Karpas-422 (cell line): ENCODE measurements around the gene GASK1B. TPM values are rescaled to one million over a fixed set of nuclear protein-coding genes. Genes with fewer than 3 reads are reported as not detected.

Experiments used
- DNase-seq: peaks from one replicate; pipeline ENCODE4 v3.0.0-alpha.2; 2015
- H2AFZ ChIP-seq: fragments of 200-600 bp; sonication (generic); 2 replicates; pipeline ENCODE4 v1.6.1; 2014; ENCODE audit warnings: antibody characterized with exemption, low read length, mixed read lengths
- H3K27ac ChIP-seq: fragments of 200-600 bp; sonication (generic); 2 replicates; pipeline ENCODE4 v1.5.1; 2014; ENCODE audit warnings: mild to moderate bottlenecking, low read length, moderate library complexity
- H3K27me3 ChIP-seq: fragments of 200-600 bp; sonication (generic); 2 replicates; pipeline ENCODE4 v1.6.1; 2014; ENCODE audit warnings: low read length, mixed read lengths
- H3K36me3 ChIP-seq: fragments of 200-600 bp; sonication (generic); 2 replicates; pipeline ENCODE4 v1.6.1; 2014; ENCODE audit warnings: low read length, mixed read lengths; ENCODE audit not compliant: insufficient read depth
- H3K4me1 ChIP-seq: fragments of 200-600 bp; sonication (generic); 2 replicates; pipeline ENCODE4 v1.6.1; 2014; ENCODE audit warnings: mild to moderate bottlenecking, low read length, mixed read lengths
- H3K4me2 ChIP-seq: fragments of 200-600 bp; sonication (generic); 2 replicates; pipeline ENCODE4 v1.6.1; 2014; ENCODE audit warnings: low read length, low read depth, mild to moderate bottlenecking; ENCODE audit not compliant: poor library complexity, severe bottlenecking
- H3K4me3 ChIP-seq: fragments of 200-600 bp; sonication (generic); 2 replicates; pipeline ENCODE4 v1.5.1; 2014; ENCODE audit warnings: mild to moderate bottlenecking, antibody characterized with exemption, low read length, mixed read lengths
- H3K79me2 ChIP-seq: fragments of 200-600 bp; sonication (generic); 2 replicates; pipeline ENCODE4 v1.6.1; 2014; ENCODE audit warnings: mild to moderate bottlenecking, low read length, mixed read lengths
- H3K9ac ChIP-seq: fragments of 200-600 bp; sonication (generic); 2 replicates; pipeline ENCODE4 v1.6.0; 2014; ENCODE audit warnings: low read length
- H3K9me2 ChIP-seq: fragments of 200-600 bp; sonication (generic), shearing (Covaris generic); replicated peaks from 2 replicates; pipeline ENCODE4 v1.6.0; 2014; ENCODE audit warnings: mild to moderate bottlenecking, low read length, moderate library complexity; ENCODE audit not compliant: insufficient read depth
- H3K9me3 ChIP-seq: fragments of 300-700, 200-600 bp; sonication (generic); 2 replicates; pipeline ENCODE4 v1.6.1; 2014; ENCODE audit warnings: low read length, mixed read lengths
- H4K20me1 ChIP-seq: fragments of 200-600 bp; sonication (generic); 2 replicates; pipeline ENCODE4 v1.6.1; 2014; ENCODE audit warnings: mild to moderate bottlenecking, antibody characterized with exemption, low read length, low read depth; ENCODE audit not compliant: insufficient read depth
- total RNA-seq: library from RNA; depleted of rRNA; stranded (reverse); fragments of >200 nt; shearing (Covaris generic); gene quantifications from 2 replicates; pipeline ENCODE4 v1.2.3, GENCODE V29; 2014; ENCODE audit warnings: low replicate concordance; rRNA removed

GASK1B gene
- total RNA-seq, 1 experiment from 2014 or later: not detected

DNA sequence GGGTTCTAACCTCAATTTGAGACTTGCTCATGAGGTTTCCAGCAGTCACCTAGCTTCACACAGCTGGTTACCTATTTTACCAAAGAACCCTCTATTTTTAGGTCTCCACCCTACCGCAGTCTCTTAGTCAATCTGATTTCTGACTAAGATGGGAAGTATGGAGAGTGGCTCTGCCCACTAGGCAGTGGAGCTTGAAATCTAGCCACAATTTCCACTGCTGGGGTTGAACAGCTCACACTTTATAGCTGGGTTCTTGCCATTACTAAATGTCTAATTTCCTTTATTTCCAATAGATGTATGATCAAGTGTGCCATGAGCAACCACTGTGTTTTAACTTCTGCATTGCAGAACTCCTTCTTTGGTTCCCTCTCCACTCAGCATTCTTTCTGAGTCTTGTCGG lies 43.1 kb downstream of the GASK1B start:
- H3K27ac ChIP-seq: no peak overlapping the region
- H3K9me2 ChIP-seq: no peaks in the 10 kb centered on the region
- DNase-seq: no peak
- H3K9ac ChIP-seq: no peak overlapping the region
- no peaks in the 10 kb centered on the region for H3K79me2 ChIP-seq
- H3K9me3 ChIP-seq: no peaks in the 10 kb centered on the region
- no peak overlapping the region for H3K4me3 ChIP-seq
- H3K4me1 ChIP-seq: no peaks in the 10 kb centered on the region
- H2AFZ ChIP-seq: no peak overlapping the region
- no peak overlapping the region for H3K4me2 ChIP-seq
- H3K36me3 ChIP-seq: no peaks in the 10 kb centered on the region
- H4K20me1 ChIP-seq: no peaks in the 10 kb centered on the region
- no peaks in the 10 kb centered on the region for H3K27me3 ChIP-seq

DNA sequence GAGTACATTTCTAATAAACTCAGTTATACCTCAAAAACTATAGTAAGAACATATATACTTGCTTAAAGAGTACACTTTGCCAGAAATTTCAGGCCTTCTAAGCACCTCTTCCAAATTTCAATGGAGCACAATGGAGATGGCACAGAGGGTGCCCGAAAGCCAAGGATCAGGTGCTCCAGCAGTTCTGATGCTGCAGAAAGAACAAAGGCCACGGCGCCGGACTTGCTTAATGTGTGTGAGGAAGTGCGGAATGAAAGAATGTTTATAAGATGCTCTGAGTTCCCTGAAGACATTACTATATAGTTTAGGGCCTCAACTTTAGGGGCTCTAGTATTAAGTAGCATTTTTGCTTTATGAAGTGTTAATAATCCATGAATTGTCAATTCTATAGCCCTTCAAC lies 44.3 kb downstream of the GASK1B start:
- Histone ChIP-seq H4K20me1 (no peaks in the 10 kb centered on the region), H3K9me2 (no peaks in the 10 kb centered on the region), H3K27ac (no peak overlapping the region), H3K9me3 (no peaks in the 10 kb centered on the region), H2AFZ (no peak overlapping the region), H3K27me3 (no peaks in the 10 kb centered on the region), H3K36me3 (no peaks in the 10 kb centered on the region), H3K4me3 (no peak overlapping the region), H3K4me1 (no peaks in the 10 kb centered on the region), H3K9ac (no peak overlapping the region), H3K4me2 (no peak overlapping the region), H3K79me2 (no peaks in the 10 kb centered on the region)
- DNase-seq: no peak

DNA sequence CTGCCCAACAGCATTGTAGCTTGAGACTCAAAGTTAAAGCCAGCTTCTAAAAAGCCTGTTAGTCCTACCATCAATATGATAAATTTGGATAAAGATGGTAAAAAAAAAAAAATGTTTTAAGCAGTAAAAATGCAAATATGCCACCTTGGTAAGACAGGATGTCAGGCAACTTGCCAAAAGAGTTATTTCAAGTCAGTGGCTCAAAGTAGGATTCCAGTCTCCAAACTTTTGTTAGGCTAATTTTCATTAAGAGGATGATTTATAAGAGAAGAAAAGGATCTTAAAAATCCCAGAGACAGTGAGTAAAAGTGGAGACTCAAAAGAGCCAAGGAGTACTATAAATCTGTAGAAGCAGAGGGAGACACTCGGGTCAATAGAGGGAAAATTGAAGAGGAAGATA lies 47.5 kb downstream of the GASK1B start:
- Histone ChIP-seq H3K4me3 (no peak overlapping the region), H2AFZ (no peak overlapping the region), H3K79me2 (no peaks in the 10 kb centered on the region), H3K27ac (no peak overlapping the region), H3K27me3 (no peaks in the 10 kb centered on the region), H3K4me1 (no peaks in the 10 kb centered on the region), H3K9me3 (no peaks in the 10 kb centered on the region), H3K9ac (no peak overlapping the region), H3K9me2 (no peaks in the 10 kb centered on the region), H3K4me2 (no peak overlapping the region), H3K36me3 (no peaks in the 10 kb centered on the region), H4K20me1 (no peaks in the 10 kb centered on the region)
- no peak for DNase-seq

Other genes starting within 250 kb of the GASK1B start
- not detected in 2 replicates for gene TMEM144, start 37.5 kb upstream of the GASK1B start, total RNA-seq